ENCODE results near the gene LGR6. TPM values are rescaled to one million over a fixed set of nuclear protein-coding genes. Genes with fewer than 3 reads are reported as not detected.
"Not testable (repeated sequence)": the region's sequence is repeated elsewhere in the genome, so short reads cannot be mapped to it uniquely, and the experiment has no call there.

LGR6 gene
- total and polyA plus RNA-seq, 2 of the 4 experiments (the other 2 are of a cell fraction): not detected

DNA sequence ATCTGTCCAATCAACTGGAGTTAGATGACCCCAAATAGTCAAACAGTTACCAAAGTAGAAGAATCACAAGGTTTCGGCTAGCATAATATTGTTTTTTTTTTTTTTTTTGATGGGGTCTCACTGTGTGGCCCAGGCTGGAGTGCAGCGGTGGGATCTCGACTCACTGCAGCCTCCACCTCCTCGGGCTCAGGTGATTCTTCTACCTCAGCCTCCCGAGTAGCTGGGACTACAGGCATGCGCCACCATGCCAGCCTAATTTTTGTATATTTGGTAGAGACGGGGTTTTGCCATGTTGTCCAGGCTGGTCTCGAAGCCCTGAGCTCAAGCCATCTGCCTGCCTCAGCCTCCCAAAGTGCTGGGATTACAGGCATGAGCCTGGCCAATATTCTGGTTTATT is 47.9 kb upstream of the LGR6 start:
- H3K56ac ChIP-seq (ENCODE audit: extremely low read depth, insufficient read depth, low read length); H2BK15ac ChIP-seq (ENCODE audit: low read depth, low read length); H3K9ac ChIP-seq (ENCODE audit: low read depth, low read length); intact Hi-C loops (cut with micrococcal nuclease); H3K36me3 ChIP-seq (ENCODE audit: control insufficient read depth, insufficient read depth, low read length); H2BK120ac ChIP-seq (ENCODE audit: low read depth, low read length); H2AK5ac ChIP-seq (ENCODE audit: low read depth, low read length); H3K18ac ChIP-seq (ENCODE audit: low read depth, low read length); H3K9me3 ChIP-seq (ENCODE audit: control insufficient read depth, insufficient read depth, low read length); DNase-seq; POLR2A ChIA-PET (ENCODE audit: unreplicated experiment); H4K91ac ChIP-seq (ENCODE audit: insufficient read depth, low read depth, low read length); H2AK9ac ChIP-seq (replicated peaks; ENCODE audit: low read depth, low read length, poor library complexity); H3K27ac ChIP-seq (ENCODE audit: insufficient read depth, low read length); H3K4me2 ChIP-seq (ENCODE audit: low read depth, low read length); H3K9me1 ChIP-seq (ENCODE audit: insufficient read depth, low read length); H4K5ac ChIP-seq (ENCODE audit: low read depth, low read length); H3K4me1 ChIP-seq (ENCODE audit: control insufficient read depth, insufficient read depth, low read length); ATAC-seq (ENCODE audit: low read depth); H4K8ac ChIP-seq (ENCODE audit: low read depth in 2 of 2, low read length in 2 of 2); H3K14ac ChIP-seq (replicated peaks; ENCODE audit: low read depth, low read length); H2AFZ ChIP-seq (replicated peaks; ENCODE audit: low read length, poor library complexity); H3K4me3 ChIP-seq (ENCODE audit: insufficient read depth, low read depth, low read length); BruUV-seq (replicated peaks); H3K27me3 ChIP-seq (ENCODE audit: control insufficient read depth, insufficient read depth, low read length); H2BK20ac ChIP-seq (ENCODE audit: low read depth, low read length); H2BK5ac ChIP-seq (ENCODE audit: low read depth, low read length, poor library complexity, severe bottlenecking); H3K4ac ChIP-seq (ENCODE audit: low read depth, low read length); dilution Hi-C loops (cut with HindIII; ENCODE audit: low sequenced_read_pairs, unreplicated experiment); H3K23ac ChIP-seq (ENCODE audit: low read depth, low read length): not testable (repeated sequence)
- in situ Hi-C loops (cut with MboI; ENCODE audit: low sequenced_read_pairs): loop anchor here (25.0 kb wide), 1 partner anchor 608 kb away; the partner anchor contains the start of gene NAV1
- peaks cover 20 to 39% of the 10 kb centered on the region in 2 experiments for H3K79me1 ChIP-seq (ENCODE audit: low read depth in 1 of 2, low read length in 2 of 2)
- 86% methylated on average over 1 of the region's 8 CpGs; no CpG with 5 or more reads in 1 of the 2 experiments for WGBS, 2 experiments (ENCODE audit: extremely low coverage in 2 of 2, insufficient read length in 1 of 2)
- H4K20me1 ChIP-seq (ENCODE audit: insufficient read depth, low read length): peaks cover 29% of the 10 kb centered on the region
- CTCF ChIA-PET: interaction anchor here (0.9 kb wide), 1 partner anchor 9 kb away, joined by 3 read pairs; no protein-coding TSS in a partner anchor
